HepG2 (cell line): ENCODE measurements around the gene TOM1L2. TPM values are rescaled to one million over a fixed set of nuclear protein-coding genes. Genes with fewer than 3 reads are reported as not detected.
A peak's percentile ranks its signal among the peaks of the same experiment; 100 is the strongest.

Experiments used
- CREM ChIP-seq, 2 experiments: sonication (generic) in 1 of 2; formaldehyde crosslinking in 1 of 2; IDR thresholded peaks; 2 replicates each; pipeline versions ENCODE4 v1.4.0 to v1.6.1; 2016 to 2020; ENCODE audit warnings: antibody characterized with exemption in 1 of 2, mild to moderate bottlenecking in 1 of 2, missing genetic modification reagents in 1 of 2
- HOXA5 ChIP-seq: sonication (generic); formaldehyde crosslinking; IDR thresholded peaks from 2 replicates; pipeline ENCODE4 v1.4.0; 2020; ENCODE audit warnings: missing genetic modification reagents
- IKZF4 ChIP-seq: sonication (generic); formaldehyde crosslinking; IDR thresholded peaks from 2 replicates; pipeline ENCODE4 v1.5.1; 2020; ENCODE audit warnings: borderline replicate concordance, mild to moderate bottlenecking, low read depth, missing genetic modification reagents; ENCODE audit errors: not compliant biosample characterization
- SUZ12 ChIP-seq: fragments of 150-350 bp; IDR thresholded peaks from 2 replicates; pipeline ENCODE4 v1.6.1; 2014; ENCODE audit warnings: low read depth, low read length
- ZBTB38 ChIP-seq: sonication (generic); formaldehyde crosslinking; IDR thresholded peaks from 2 replicates; pipeline ENCODE4 v1.5.1; 2020; ENCODE audit warnings: mild to moderate bottlenecking, missing genetic modification reagents
- ZFP36L2 ChIP-seq: sonication (generic); formaldehyde crosslinking; IDR thresholded peaks from 2 replicates; pipeline ENCODE4 v1.4.0; 2020; ENCODE audit warnings: missing genetic modification reagents
- ZNF33B ChIP-seq: sonication (generic); formaldehyde crosslinking; IDR thresholded peaks from 2 replicates; pipeline ENCODE4 v1.5.1; 2020; ENCODE audit warnings: mild to moderate bottlenecking, missing genetic modification reagents
- ZNF407 ChIP-seq: sonication (generic); formaldehyde crosslinking; IDR thresholded peaks from one replicate; pipeline ENCODE4 v1.5.1; 2020; ENCODE audit warnings: mild to moderate bottlenecking, missing genetic modification reagents; ENCODE audit errors: not compliant biosample characterization
- ZNF563 ChIP-seq: sonication (generic); formaldehyde crosslinking; IDR thresholded peaks from 2 replicates; pipeline ENCODE4 v1.8.0; 2022; ENCODE audit warnings: mild to moderate bottlenecking, moderate library complexity, missing genetic modification reagents
- ZNF646 ChIP-seq: sonication (generic); formaldehyde crosslinking; IDR thresholded peaks from 2 replicates; pipeline ENCODE4 v1.9.0; 2021; ENCODE audit warnings: mild to moderate bottlenecking, missing genetic modification reagents
- ZUFSP ChIP-seq: sonication (generic); formaldehyde crosslinking; IDR thresholded peaks from 2 replicates; pipeline ENCODE4 v1.9.0; 2021; ENCODE audit warnings: missing genetic modification reagents, mild to moderate bottlenecking, borderline replicate concordance
- polyA plus RNA-seq, 8 experiments: library from polyadenylated mRNA; depleted of rRNA in 3 of 8; stranded (reverse) in 7 of 8; unstranded in 1 of 8; fragments of >200 nt; fragmentation: Illumina TruSeq in 4 of 8; extraction: Trizol in 4 of 8; gene quantifications; 2 replicates each; pipeline versions ENCODE4 v1.2.1 to v1.2.3, GENCODE V29; 2011 to 2016; ENCODE audit warnings: low read depth in 4 of 8, missing spikeins in 1 of 8, mixed read lengths in 1 of 8; ENCODE audit not compliant: insufficient read depth in 1 of 8
- total RNA-seq, 5 experiments: library from RNA; depleted of rRNA; stranded (reverse); fragments of >200 nt; fragmentation: Illumina TruSeq; extraction: Trizol; gene quantifications; 2 replicates each; pipeline ENCODE4 v1.2.3, GENCODE V29; 2016; ENCODE audit warnings: low read depth in 1 of 5

TOM1L2 gene
- total and polyA plus RNA-seq, 2 of the 13 experiments (the other 11 are each of a cell fraction or from before 2014, with no cell fraction given), result 4.7 to 7.4 TPM

GRCh38 chr17:17839791-17840707 is 132.2 kb downstream of the TOM1L2 start (continued):
- TF ChIP-seq ZNF407 (CRISPR knock-in tag), result no peak
- no peak for TF ChIP-seq ZNF33B (CRISPR knock-in tag)
- TF ChIP-seq ZBTB38 (CRISPR knock-in tag), result peak; percentile 40; the same call in 1 of the 2 replicates
- no peak; the same call in 1 of the 2 replicates for TF ChIP-seq HOXA5 (CRISPR knock-in tag)
- peak; percentile 83 for TF ChIP-seq IKZF4 (CRISPR knock-in tag)
- no peak for TF ChIP-seq ZUFSP (CRISPR knock-in tag)
- no peak for TF ChIP-seq SUZ12
- TF ChIP-seq CREM (IDR thresholded peaks at IDR 0.05), result no peak
- TF ChIP-seq CREM (CRISPR knock-in tag; IDR thresholded peaks at IDR 0.05), result no peak
- no peak for TF ChIP-seq ZNF646 (CRISPR knock-in tag)
- peak; percentile 58 for TF ChIP-seq ZNF563 (CRISPR knock-in tag)
- TF ChIP-seq ZFP36L2 (CRISPR knock-in tag), result no peak
